ENCODE results near the gene SLC1A2. TPM values are rescaled to one million over a fixed set of nuclear protein-coding genes. Genes with fewer than 3 reads are reported as not detected.
A peak's percentile ranks its signal among the peaks of the same experiment; 100 is the strongest.

The SLC1A2 gene
- total RNA-seq, 4 donors from 2014 or later, result 0.22 to 0.60 (median 0.41) TPM

GRCh38 chr11:35432464-35432863, 13.1 kb upstream of the SLC1A2 start:
- Histone ChIP-seq H3K36me3 (peaks cover 0 to 7% (median 0%) of the 10 kb centered on the region in 3 donors), H3K4me3 (no peak overlapping the region), H3K9me3 (no peaks in the 10 kb centered on the region), H3K27me3 (no peaks in the 10 kb centered on the region), H3K27ac (no peak overlapping the region), H3K4me1 (peaks cover 0 to 5% (median 2%) of the 10 kb centered on the region in 4 donors)
- no peak for TF ChIP-seq POLR2A (IDR thresholded peaks at IDR 0.05)
- no peak for TF ChIP-seq CTCF (IDR thresholded peaks at IDR 0.05)
- no peak for TF ChIP-seq EP300 (IDR thresholded peaks at IDR 0.05)
- 91 to 96% methylated on average over 13 to 14 of the region's 14 CpGs for WGBS, 2 donors
- no peak for DNase-seq (ENCODE audit: low spot score in 2 of 2)

GRCh38 chr11:35427071-35427470, 7.7 kb upstream of the SLC1A2 start:
- Histone ChIP-seq H3K4me1 (peaks cover 0 to 26% (median 2%) of the 10 kb centered on the region in 4 donors), H3K36me3 (peaks cover 0 to 1% (median 0%) of the 10 kb centered on the region in 3 donors), H3K27me3 (no peaks in the 10 kb centered on the region), H3K4me3 (no peak overlapping the region), H3K27ac (peak overlapping the region in 1 of 4 donors; percentile 12), H3K9me3 (no peaks in the 10 kb centered on the region)
- WGBS, 2 donors, result 23 to 27% methylated on average over 3 of the region's 3 CpGs
- DNase-seq (ENCODE audit: low spot score in 2 of 2), result peak in 1 of 2 donors; percentile 31
- TF ChIP-seq POLR2A (IDR thresholded peaks at IDR 0.05), result no peak
- no peak for TF ChIP-seq CTCF (IDR thresholded peaks at IDR 0.05)
- TF ChIP-seq EP300 (IDR thresholded peaks at IDR 0.05), result peak in 1 of 2 donors; percentile 63

- no peak for TF ChIP-seq CTCF (IDR thresholded peaks at IDR 0.05)
- TF ChIP-seq POLR2A (IDR thresholded peaks at IDR 0.05), result no peak
- no peak for TF ChIP-seq EP300 (IDR thresholded peaks at IDR 0.05)
- no peak overlapping the region for H3K27ac ChIP-seq
- no peak for DNase-seq (ENCODE audit: low spot score in 2 of 2)
- WGBS, 2 donors, result 22% methylated on average over 1 of the region's 1 CpG
- peaks cover 0 to 3% of the 10 kb centered on the region in 2 donors for H3K27me3 ChIP-seq
- H3K36me3 ChIP-seq, result no peaks in the 10 kb centered on the region
- H3K9me3 ChIP-seq, result no peaks in the 10 kb centered on the region
- peaks cover 0 to 26% (median 2%) of the 10 kb centered on the region in 4 donors for H3K4me1 ChIP-seq
- H3K4me3 ChIP-seq, result no peak overlapping the region
These were observed 7.0 kb upstream of the SLC1A2 start for GRCh38 chr11:35426351-35426750.

- H3K27ac ChIP-seq, result no peak overlapping the region
- no peaks in the 10 kb centered on the region for H3K9me3 ChIP-seq
- no peak for TF ChIP-seq CTCF (IDR thresholded peaks at IDR 0.05)
- no peak for TF ChIP-seq EP300 (IDR thresholded peaks at IDR 0.05)
- no peak for TF ChIP-seq POLR2A (IDR thresholded peaks at IDR 0.05)
- DNase-seq (ENCODE audit: low spot score in 2 of 2), result no peak
- 30 to 44% methylated on average over 4 of the region's 4 CpGs for WGBS, 2 donors
- H3K27me3 ChIP-seq, result peaks cover 0 to 8% of the 10 kb centered on the region in 2 donors
- no peak overlapping the region for H3K4me3 ChIP-seq
- peaks cover 0 to 26% (median 2%) of the 10 kb centered on the region in 4 donors for H3K4me1 ChIP-seq
- no peaks in the 10 kb centered on the region for H3K36me3 ChIP-seq
These were observed 6.3 kb upstream of the SLC1A2 start for GRCh38 chr11:35425603-35426212.

- Histone ChIP-seq H3K9me3 (no peaks in the 10 kb centered on the region), H3K36me3 (no peaks in the 10 kb centered on the region), H3K4me1 (peaks cover 0 to 40% (median 9%) of the 10 kb centered on the region in 4 donors), H3K27ac (no peak overlapping the region), H3K27me3 (peaks cover 0 to 21% of the 10 kb centered on the region in 2 donors), H3K4me3 (no peak overlapping the region)
- DNase-seq (ENCODE audit: low spot score in 2 of 2), result no peak
- TF ChIP-seq CTCF (IDR thresholded peaks at IDR 0.05) (no peak), POLR2A (IDR thresholded peaks at IDR 0.05) (no peak), EP300 (IDR thresholded peaks at IDR 0.05) (no peak)
- WGBS, 2 donors, result 61 to 68% methylated on average over 4 of the region's 4 CpGs
These were observed 5.0 kb upstream of the SLC1A2 start for GRCh38 chr11:35424157-35424940.
